Mucosa of stomach (tissue), 1 donor: ENCODE results near the gene CD300LG.
"Not testable (repeated sequence)": the region's sequence is repeated elsewhere in the genome, so short reads cannot be mapped to it uniquely, and the experiment has no call there.

Experiments
- H3K27me3 ChIP-seq: one replicate; pipeline ENCODE4 v1.7.0; 2013; ENCODE audit warnings: mild to moderate bottlenecking, low read length; ENCODE audit not compliant: control insufficient read depth, insufficient read depth
- H3K36me3 ChIP-seq: one replicate; pipeline ENCODE4 v1.7.0; 2013; ENCODE audit warnings: low read length; ENCODE audit not compliant: control insufficient read depth, insufficient read depth
- H3K4me1 ChIP-seq: one replicate; pipeline ENCODE4 v1.7.0; 2013; ENCODE audit warnings: mild to moderate bottlenecking, low read length; ENCODE audit not compliant: control insufficient read depth, insufficient read depth
- H3K4me3 ChIP-seq: one replicate; pipeline ENCODE4 v1.7.0; 2013; ENCODE audit warnings: low read length
- H3K9ac ChIP-seq: one replicate; pipeline ENCODE4 v1.7.0; 2013; ENCODE audit warnings: mild to moderate bottlenecking, low read length, moderate library complexity
- H3K9me3 ChIP-seq: one replicate; pipeline ENCODE4 v1.7.0; 2013; ENCODE audit warnings: mild to moderate bottlenecking, low read length, moderate library complexity; ENCODE audit not compliant: control insufficient read depth
- donor health status: Pancreatic carcinoma.

CD300LG gene

DNA sequence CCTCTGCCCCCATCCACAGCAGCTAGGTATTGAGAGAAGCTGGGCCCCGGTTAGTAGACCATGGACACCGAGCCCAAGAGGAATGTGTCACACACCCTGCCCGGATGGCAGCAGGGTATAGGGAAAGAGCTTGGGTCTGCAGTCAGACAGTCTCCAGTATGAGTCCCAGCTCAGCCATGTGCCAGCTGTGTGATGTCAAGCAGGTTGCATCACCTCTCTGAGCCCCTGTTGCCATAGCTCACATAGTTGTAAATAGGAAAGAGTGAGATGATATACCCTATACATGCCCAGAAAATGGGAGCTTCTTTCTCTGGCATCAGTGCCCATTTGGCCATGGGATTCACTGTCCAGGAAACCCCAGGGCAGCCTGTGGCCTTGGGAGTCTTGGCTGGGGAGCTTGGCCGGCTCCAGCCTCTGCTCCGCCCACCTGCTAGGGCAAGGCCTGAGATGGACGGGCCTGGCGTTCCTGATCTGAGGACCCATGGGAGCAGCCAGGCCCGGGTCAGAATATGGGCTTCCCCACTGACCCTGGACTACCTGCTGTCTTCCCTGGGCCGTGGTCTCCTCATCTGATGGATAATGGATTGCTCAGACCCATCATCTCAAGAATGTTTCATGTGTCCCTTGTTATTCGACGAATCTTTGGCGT lies 13.2 kb downstream of the CD300LG start:
- no peaks in the 10 kb centered on the region for H3K36me3 ChIP-seq
- H3K4me3 ChIP-seq: no peak overlapping the region
- no peaks in the 10 kb centered on the region for H3K9me3 ChIP-seq
- H3K9ac ChIP-seq: no peak overlapping the region
- no peaks in the 10 kb centered on the region for H3K4me1 ChIP-seq
- peaks cover 13% of the 10 kb centered on the region for H3K27me3 ChIP-seq

DNA sequence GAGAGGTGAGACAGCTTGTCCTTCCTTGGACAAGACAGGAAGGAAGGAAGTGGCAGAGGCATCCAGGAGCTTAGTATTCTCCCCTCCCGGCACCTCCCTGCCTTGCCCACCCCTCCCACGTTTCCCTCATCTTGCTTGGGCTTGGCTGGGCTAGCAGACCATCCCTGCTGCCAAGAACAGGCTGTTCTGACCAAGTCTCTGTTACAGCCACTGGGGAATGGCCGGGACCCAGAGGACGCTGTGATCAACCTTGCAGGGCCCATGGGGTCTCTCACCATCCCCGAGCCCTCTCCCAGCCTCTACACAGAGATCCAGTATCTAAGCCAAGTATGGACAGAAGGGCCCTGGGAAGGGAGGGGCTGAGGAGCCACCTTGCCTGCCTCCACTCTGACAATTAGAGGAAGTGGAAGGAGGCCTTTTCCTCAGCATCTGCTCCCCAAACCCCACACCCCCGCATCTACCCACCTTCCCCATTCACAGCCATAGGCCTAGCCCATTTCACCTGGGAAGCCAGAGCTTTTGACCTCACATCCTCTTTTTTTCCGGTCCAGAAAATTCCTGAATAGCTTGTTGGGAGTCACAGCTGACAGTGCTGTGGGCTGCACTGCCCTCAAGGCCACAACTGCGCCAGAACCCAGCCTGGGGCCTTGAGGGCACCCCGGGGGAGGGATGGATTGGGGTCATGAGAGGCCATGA lies 14.1 kb downstream of the CD300LG start:
- no peaks in the 10 kb centered on the region for H3K4me1 ChIP-seq
- no peaks in the 10 kb centered on the region for H3K36me3 ChIP-seq
- peaks cover 11% of the 10 kb centered on the region for H3K27me3 ChIP-seq
- no peak overlapping the region for H3K9ac ChIP-seq
- H3K9me3 ChIP-seq: no peaks in the 10 kb centered on the region
- H3K4me3 ChIP-seq: no peak overlapping the region

DNA sequence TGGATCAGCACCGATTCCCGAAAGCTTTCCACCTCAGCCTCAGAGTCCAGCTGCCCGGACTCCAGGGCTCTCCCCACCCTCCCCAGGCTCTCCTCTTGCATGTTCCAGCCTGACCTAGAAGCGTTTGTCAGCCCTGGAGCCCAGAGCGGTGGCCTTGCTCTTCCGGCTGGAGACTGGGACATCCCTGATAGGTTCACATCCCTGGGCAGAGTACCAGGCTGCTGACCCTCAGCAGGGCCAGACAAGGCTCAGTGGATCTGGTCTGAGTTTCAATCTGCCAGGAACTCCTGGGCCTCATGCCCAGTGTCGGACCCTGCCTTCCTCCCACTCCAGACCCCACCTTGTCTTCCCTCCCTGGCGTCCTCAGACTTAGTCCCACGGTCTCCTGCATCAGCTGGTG lies 15.0 kb downstream of the CD300LG start:
- H3K27me3 ChIP-seq: peaks cover 6% of the 10 kb centered on the region
- H3K9me3 ChIP-seq: no peaks in the 10 kb centered on the region
- H3K4me3 ChIP-seq: no peak overlapping the region
- no peaks in the 10 kb centered on the region for H3K36me3 ChIP-seq
- no peak overlapping the region for H3K9ac ChIP-seq
- no peaks in the 10 kb centered on the region for H3K4me1 ChIP-seq

DNA sequence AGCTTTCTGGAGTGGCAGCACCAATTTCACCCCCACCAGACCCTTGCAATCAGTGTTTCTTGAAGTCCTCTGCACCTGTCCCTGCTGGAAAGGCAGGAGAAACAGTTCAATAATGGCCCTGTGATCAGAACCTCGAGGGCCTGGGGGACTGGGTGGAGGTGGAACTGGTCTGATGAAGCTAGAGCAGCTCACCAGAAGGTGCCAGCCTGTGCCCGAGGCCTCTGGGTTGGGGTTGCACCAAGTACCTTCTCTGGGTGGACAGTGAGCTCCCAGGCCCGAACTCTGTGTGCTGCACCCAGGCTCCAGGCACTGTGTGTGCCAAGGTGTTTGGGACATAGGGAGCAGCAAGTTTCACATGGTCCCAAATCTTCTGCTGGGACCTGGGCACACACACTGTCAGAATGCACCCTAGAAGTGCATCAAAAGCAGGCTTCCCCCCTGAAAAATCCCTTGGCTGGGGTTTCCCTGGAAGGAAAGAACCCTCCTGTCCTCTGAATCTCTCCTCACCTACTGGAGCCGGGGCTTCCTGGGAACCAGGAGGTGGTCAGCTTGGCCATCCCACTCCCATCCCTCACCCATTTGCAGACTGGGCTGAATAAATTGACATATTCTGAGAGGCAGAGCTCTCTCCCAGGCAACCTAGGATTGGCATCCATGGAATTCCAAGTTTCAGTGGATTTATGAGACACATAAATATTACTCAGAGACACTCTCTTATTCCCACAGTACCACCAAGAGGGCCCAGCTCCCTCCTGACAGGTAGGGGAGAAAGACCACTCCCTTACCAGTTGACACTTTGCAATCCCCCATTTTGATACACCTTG lies 17.4 kb downstream of the CD300LG start:
- Histone ChIP-seq H3K9ac (no peak overlapping the region), H3K36me3 (no peaks in the 10 kb centered on the region), H3K9me3 (no peaks in the 10 kb centered on the region), H3K4me3 (no peak overlapping the region), H3K4me1 (peaks cover 4% of the 10 kb centered on the region), H3K27me3 (no peaks in the 10 kb centered on the region)

DNA sequence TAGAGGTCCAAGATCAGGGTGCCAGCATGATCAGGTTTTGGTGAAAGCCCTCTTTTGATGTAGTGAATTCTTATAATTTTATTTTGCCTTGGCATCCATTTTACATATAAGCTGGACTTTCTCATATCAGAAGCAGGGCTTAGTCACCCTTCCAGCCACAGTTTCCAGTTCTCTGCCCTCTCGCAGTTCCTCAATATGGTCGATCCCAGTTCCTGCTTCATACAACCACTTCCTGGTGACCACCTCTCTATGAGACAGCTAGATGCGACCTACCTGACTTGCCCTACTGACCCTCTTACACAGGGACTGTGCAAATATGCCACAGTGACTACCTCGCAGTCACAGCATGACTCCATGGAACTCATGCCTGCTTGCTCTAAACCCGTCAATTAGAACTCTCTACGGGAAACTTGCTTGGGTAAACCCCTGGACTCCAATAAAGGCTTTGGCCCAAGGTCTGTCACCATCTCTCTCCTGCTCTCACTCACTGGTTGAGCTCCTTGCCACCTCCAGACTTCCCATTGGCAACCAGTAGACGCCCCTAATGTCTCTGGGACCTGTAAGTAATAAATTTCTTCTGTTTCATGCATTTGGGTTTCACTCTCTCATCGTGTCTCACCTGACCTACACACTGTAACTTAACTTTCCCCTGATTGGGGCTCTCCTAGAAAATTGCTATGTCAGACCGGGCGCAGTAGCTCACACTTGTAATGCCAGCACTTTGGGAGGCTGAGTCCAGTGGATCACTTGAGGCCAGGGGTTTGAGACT lies 21.4 kb downstream of the CD300LG start:
- Histone ChIP-seq H3K4me3 (no peak overlapping the region), H3K36me3 (no peaks in the 10 kb centered on the region), H3K9ac (no peak overlapping the region), H3K4me1 (peaks cover 24% of the 10 kb centered on the region), H3K27me3 (no peaks in the 10 kb centered on the region), H3K9me3 (no peaks in the 10 kb centered on the region)

DNA sequence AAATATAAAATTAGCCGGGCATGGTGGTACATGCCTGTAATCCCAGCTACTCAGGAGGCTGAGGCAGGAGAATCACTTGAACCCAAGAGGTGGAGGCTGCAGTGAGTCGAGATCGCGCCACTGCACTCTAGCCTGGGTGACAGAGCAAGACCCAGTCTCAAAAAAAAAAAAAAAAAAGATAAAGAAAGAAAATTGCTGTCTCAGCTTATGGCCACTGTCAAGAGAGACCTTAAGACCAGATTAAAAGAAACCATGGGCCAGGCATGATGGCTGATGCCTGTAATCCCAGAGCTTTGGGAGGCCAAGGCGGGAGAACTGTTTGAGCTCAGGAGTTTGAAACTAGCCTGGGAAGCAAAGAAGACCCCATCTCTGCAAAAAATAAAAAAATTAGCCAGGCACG lies 22.1 kb downstream of the CD300LG start:
- H3K9me3 ChIP-seq, H3K36me3 ChIP-seq, H3K27me3 ChIP-seq, H3K4me3 ChIP-seq, H3K9ac ChIP-seq: not testable (repeated sequence)
- H3K4me1 ChIP-seq: peaks cover 30% of the 10 kb centered on the region

DNA sequence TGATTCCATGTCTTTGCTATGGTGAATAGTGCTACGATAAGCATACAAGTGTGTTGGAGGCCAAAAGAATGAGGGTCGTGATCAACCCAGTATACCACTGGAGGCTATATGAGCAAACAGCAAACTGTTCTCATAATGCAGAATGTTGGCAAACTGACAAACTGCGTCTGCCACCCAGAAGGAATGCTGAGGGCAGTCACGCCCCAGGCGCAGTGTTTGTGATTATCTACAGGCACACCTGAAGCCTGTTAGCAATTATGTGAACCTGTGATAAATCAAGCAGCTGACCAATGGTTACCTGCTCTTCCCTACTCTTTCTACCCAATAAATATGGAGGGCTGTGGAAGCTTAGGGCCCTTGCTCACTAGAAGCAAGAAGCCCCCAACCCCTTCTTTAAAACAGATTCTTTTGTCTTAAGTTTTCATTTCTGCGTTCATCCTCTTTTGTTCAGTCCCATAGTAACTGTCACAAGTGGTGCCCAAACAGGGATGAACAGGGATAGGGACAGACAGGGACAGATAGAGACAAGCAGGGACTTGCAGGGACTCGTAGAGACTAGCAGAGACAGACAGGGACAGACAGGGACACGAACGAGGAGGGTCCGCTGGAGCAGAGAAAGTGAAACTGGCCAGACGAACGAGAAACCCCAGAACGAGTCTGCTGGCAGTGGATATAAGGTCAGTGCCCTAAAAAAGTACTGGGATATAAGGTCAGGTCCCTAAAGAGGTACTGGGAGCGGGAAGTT lies 25.1 kb downstream of the CD300LG start:
- Histone ChIP-seq H3K36me3 (no peaks in the 10 kb centered on the region), H3K4me1 (peaks cover 48% of the 10 kb centered on the region), H3K9me3 (no peaks in the 10 kb centered on the region), H3K9ac (peak overlapping the region; percentile 42), H3K27me3 (no peaks in the 10 kb centered on the region), H3K4me3 (peak overlapping the region; percentile 11)

DNA sequence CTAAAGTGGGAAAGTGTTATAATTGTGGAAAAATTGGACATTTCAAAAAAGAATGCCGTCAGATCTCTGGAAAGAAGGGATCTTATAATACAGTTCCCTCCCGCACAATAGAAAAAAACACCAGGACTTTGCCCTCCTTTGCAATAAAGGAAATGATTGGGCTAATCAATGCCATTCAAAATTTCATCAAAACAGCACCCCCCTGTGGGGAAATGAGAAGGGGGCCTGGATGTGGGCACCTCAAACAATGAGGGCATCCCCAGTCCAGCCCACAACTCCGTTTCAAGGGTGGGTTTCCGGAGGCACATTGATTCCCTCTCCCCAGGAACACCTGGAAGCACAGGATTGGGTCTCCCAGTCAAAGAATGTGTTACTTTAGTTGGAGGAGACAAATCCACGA lies 26.1 kb downstream of the CD300LG start:
- Histone ChIP-seq H3K9me3 (no peaks in the 10 kb centered on the region), H3K27me3 (no peaks in the 10 kb centered on the region), H3K4me3 (no peak overlapping the region), H3K9ac (no peak overlapping the region), H3K4me1 (peaks cover 55% of the 10 kb centered on the region), H3K36me3 (no peaks in the 10 kb centered on the region)

DNA sequence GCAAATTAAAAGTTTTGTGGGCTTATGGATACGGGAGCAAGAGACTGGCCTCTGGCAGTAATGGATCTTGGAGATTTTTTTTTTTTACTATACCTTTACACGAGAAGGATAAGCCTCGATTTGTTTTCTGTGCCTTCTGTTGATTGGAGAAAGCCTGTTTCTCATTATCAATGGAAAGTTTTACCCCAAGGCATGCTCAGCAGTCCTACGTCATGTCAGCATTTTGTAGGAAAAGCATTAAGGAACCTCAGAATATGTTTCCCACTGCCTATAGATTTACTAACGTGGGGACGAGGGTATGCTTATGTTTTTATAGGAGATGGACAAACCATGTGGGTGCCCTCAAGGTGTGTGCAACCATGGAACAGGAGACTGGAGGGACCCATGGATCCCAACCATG lies 26.8 kb downstream of the CD300LG start:
- peaks cover 57% of the 10 kb centered on the region for H3K4me1 ChIP-seq
- H3K9ac ChIP-seq: no peak overlapping the region
- no peaks in the 10 kb centered on the region for H3K9me3 ChIP-seq
- H3K27me3 ChIP-seq: no peaks in the 10 kb centered on the region
- no peaks in the 10 kb centered on the region for H3K36me3 ChIP-seq
- H3K4me3 ChIP-seq: no peak overlapping the region

DNA sequence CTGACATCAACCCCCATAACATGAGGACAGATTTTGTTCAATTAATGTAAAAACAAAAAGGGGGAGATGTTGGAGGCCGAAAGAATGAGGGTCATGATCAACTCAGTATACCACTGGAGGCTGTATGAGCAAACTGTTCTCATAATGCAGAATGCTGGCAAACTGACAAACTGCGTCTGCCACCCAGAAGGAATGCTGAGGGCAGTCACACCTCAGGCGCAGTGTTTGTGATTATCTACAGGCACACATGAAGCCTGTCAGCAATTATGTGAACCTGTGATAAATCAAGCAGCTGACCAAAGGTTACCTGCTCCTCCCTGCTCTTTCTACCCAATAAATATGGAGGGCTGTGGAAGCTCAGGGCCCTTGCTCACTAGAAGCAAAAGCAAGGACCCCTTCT lies 27.3 kb downstream of the CD300LG start:
- Histone ChIP-seq H3K9me3 (no peaks in the 10 kb centered on the region), H3K4me3 (no peak overlapping the region), H3K36me3 (no peaks in the 10 kb centered on the region), H3K27me3 (no peaks in the 10 kb centered on the region), H3K4me1 (peaks cover 60% of the 10 kb centered on the region), H3K9ac (no peak overlapping the region)

DNA sequence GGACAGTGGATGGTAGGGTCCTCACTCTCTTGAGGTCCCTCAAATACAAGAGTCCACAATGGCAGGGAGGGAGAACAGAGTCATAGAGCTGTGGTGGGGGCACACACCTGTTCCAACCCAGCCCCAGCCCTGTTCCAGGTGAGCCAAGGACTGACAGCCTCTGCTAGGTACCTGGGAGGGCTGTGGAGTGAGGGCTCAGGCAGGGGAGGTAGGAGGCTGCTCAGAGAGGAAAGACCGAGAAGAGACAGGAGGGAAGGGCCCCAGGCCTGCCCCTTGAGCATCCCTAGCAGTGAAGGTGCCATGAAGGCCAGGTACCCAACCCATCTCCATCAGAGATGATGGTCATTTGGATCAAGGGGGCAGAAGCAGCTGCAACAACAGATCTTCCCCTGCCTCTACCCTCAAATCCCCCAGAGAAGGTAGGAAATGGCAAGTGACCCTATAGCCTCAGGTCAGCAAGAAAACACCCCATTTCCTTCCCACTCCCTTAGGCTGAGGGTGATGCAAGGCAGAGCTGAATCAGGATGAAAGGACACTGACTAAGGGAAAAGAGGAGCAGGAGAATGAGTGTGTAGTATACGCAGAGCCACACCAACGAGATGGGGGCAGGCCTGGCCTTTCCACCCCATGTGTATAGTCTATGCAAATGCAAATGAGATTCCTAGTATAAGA lies 28.6 kb downstream of the CD300LG start:
- no peaks in the 10 kb centered on the region for H3K9me3 ChIP-seq
- no peak overlapping the region for H3K4me3 ChIP-seq
- H3K9ac ChIP-seq: no peak overlapping the region
- no peaks in the 10 kb centered on the region for H3K36me3 ChIP-seq
- peaks cover 60% of the 10 kb centered on the region for H3K4me1 ChIP-seq
- H3K27me3 ChIP-seq: no peaks in the 10 kb centered on the region
